KOPT-K1 (cell line): ENCODE results near the gene REC114.
"Not testable (repeated sequence)": the region's sequence is repeated elsewhere in the genome, so short reads cannot be mapped to it uniquely, and the experiment has no call there.

Experiments
- H3K27ac ChIP-seq: fragments of 200-600 bp; sonication (generic); 2 replicates; pipeline ENCODE4 v1.5.1; 2016; ENCODE audit warnings: antibody characterized with exemption, mild to moderate bottlenecking, low read depth, low read length; ENCODE audit not compliant: poor library complexity, severe bottlenecking
- H3K36me3 ChIP-seq: fragments of 200-600 bp; sonication (generic); 2 replicates; pipeline ENCODE4 v1.5.1; 2017; ENCODE audit warnings: antibody characterized with exemption, mild to moderate bottlenecking, low read length, moderate library complexity; ENCODE audit not compliant: insufficient read depth
- H3K9me3 ChIP-seq: fragments of 200-600 bp; sonication (generic); 2 replicates; pipeline ENCODE4 v1.5.1; 2017; ENCODE audit warnings: antibody characterized with exemption, low read length, mild to moderate bottlenecking; ENCODE audit not compliant: insufficient read depth, poor library complexity, severe bottlenecking

The REC114 gene

GRCh38 chr15:73483053-73483452 lies 40.1 kb downstream of the REC114 start:
- H3K36me3 ChIP-seq, result no peaks in the 10 kb centered on the region
- no peaks in the 10 kb centered on the region for H3K9me3 ChIP-seq
- H3K27ac ChIP-seq, result no peak overlapping the region

DNA sequence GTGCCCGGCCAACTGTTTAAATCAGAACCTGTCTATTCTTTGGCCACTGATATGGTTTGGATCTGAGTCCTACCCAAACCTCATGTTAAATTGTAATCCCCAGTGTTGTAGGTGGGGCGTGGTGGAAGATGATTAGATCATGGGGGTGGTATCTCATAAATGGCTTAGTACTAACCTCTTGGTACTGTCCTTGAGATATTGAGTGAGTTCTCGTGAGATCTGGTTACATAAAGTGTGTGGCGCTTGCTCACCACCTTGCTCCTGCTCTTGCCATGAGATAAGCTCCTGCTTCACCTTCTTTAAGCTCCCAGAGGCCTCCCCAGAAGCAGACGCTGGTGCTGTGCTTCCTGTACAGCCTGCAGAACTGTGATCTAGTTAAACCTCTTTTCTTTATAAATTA lies 42.4 kb downstream of the REC114 start:
- H3K36me3 ChIP-seq, result no peaks in the 10 kb centered on the region
- H3K27ac ChIP-seq, result no peak overlapping the region
- no peaks in the 10 kb centered on the region for H3K9me3 ChIP-seq

GRCh38 chr15:73485885-73486284 lies 42.9 kb downstream of the REC114 start:
- not testable (repeated sequence) for H3K9me3 ChIP-seq, H3K36me3 ChIP-seq, H3K27ac ChIP-seq

DNA sequence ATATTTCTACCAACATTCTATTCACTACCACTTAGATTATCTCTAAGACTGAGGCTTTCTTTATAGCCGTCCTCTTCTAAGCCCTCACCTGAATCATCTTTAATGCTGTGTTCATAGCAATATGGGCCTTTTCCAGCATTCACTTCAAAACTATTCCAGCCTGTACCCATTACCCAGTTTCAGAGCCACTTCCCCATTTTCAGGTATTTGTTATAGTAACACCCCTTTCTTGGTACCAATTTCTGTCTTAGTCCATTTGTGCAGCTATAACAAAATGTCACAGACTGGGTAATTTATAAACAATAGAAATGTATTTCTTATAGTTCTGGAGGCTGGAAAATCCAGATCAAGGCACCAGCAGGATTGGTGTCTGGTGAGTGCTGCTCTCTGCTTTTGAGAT lies 45.7 kb downstream of the REC114 start:
- no peak overlapping the region for H3K27ac ChIP-seq

GRCh38 chr15:73493922-73494321 lies 51.0 kb downstream of the REC114 start:
- no peak overlapping the region for H3K27ac ChIP-seq
- no peaks in the 10 kb centered on the region for H3K9me3 ChIP-seq
- H3K36me3 ChIP-seq, result no peaks in the 10 kb centered on the region

More for the DNA sequence above, 45.7 kb downstream of the REC114 start:
- H3K9me3 ChIP-seq, result no peaks in the 10 kb centered on the region
- H3K36me3 ChIP-seq, result no peaks in the 10 kb centered on the region

GRCh38 chr15:73495181-73495580 lies 52.2 kb downstream of the REC114 start:
- Histone ChIP-seq H3K36me3 (no peaks in the 10 kb centered on the region), H3K27ac (no peak overlapping the region), H3K9me3 (no peaks in the 10 kb centered on the region)

- no peaks in the 10 kb centered on the region for H3K9me3 ChIP-seq
- no peak overlapping the region for H3K27ac ChIP-seq
- no peaks in the 10 kb centered on the region for H3K36me3 ChIP-seq
Measured at GRCh38 chr15:73500696-73501095, 57.7 kb downstream of the REC114 start.

- Histone ChIP-seq H3K36me3 (no peaks in the 10 kb centered on the region), H3K9me3 (no peaks in the 10 kb centered on the region), H3K27ac (no peak overlapping the region)
Measured at GRCh38 chr15:73504885-73505284, 61.9 kb downstream of the REC114 start.

- no peak overlapping the region for H3K27ac ChIP-seq
- H3K36me3 ChIP-seq, result no peaks in the 10 kb centered on the region
- no peaks in the 10 kb centered on the region for H3K9me3 ChIP-seq
Measured at GRCh38 chr15:73515527-73515926, 72.6 kb downstream of the REC114 start.

- no peak overlapping the region for H3K27ac ChIP-seq
- H3K36me3 ChIP-seq, result no peaks in the 10 kb centered on the region
- no peaks in the 10 kb centered on the region for H3K9me3 ChIP-seq
Measured at GRCh38 chr15:73517566-73517965, 74.6 kb downstream of the REC114 start.

DNA sequence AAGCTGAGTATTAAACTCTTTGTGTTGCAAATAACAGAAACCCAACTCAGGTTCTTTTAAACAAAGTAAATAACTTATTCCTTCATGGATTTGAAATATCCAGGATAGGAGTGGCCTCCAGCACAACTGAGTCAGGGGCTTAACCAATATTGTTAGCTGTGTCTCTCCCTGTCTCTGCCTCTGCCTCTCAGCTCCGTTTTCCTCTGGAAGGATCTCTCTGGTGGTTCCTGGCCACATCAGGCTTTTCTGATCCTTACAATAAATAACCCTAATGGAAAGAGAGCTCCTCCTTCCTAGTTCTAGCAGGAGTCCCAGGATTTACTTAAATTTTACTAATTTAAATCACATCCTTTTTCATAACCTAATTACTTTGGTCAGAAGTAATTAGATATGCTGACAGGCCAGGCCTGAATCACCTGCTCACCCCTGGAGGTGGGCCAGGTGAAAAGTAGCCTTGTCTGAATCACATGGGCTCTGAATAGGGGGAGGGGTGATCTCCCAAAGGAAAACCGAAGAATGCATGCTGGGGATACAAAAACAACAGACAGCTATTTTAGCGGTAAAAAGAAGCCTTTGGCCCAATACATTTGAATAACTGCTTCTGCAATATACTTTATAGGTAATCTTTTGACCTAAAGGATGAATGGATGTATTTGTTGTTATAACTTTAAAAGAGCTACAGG lies 75.4 kb downstream of the REC114 start:
- no peak overlapping the region for H3K27ac ChIP-seq
- H3K36me3 ChIP-seq, result no peaks in the 10 kb centered on the region
- no peaks in the 10 kb centered on the region for H3K9me3 ChIP-seq

- Histone ChIP-seq H3K9me3 (no peaks in the 10 kb centered on the region), H3K27ac (no peak overlapping the region), H3K36me3 (no peaks in the 10 kb centered on the region)
Measured at GRCh38 chr15:73518876-73519733, 76.1 kb downstream of the REC114 start.

DNA sequence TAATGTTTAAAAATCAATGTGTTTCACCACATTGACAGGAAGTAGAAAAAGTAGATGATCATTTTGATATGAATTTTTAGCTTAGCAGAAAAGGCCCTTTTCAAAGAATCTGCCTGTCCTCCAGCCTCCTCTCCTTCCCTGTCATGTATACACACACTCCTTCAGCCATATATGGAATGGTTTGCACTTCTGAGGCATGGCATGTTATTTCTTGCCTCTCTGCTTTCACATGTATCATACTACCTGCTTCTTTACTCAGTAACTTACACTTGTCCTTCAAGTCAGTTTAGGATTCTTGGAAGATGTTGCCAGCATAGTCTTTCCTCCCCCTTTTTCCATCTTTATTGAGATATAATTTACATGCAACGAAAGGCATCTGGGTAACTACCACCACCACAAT lies 79.0 kb downstream of the REC114 start:
- H3K9me3 ChIP-seq, result no peaks in the 10 kb centered on the region
- no peak overlapping the region for H3K27ac ChIP-seq
- H3K36me3 ChIP-seq, result no peaks in the 10 kb centered on the region

DNA sequence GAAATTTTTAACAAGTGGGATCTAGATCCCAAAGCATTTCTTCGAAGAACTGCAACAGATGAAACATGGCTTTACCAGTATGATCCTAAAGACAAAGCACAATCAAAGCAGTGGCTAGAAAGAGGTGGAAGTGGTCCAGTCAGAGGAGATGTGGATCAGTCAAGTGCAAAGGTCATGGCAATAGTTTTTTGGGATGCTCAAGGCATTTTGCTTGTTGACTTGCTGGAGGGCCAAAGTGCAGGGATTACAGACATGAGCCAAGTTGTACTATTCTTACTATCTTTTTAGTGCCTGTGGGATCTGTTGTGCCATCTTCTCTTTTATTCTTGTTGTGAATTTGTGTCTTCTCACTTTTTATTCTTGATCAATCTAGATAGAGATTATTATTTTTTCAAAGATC lies 82.0 kb downstream of the REC114 start:
- Histone ChIP-seq H3K9me3 (no peaks in the 10 kb centered on the region), H3K27ac (no peak overlapping the region), H3K36me3 (no peaks in the 10 kb centered on the region)

DNA sequence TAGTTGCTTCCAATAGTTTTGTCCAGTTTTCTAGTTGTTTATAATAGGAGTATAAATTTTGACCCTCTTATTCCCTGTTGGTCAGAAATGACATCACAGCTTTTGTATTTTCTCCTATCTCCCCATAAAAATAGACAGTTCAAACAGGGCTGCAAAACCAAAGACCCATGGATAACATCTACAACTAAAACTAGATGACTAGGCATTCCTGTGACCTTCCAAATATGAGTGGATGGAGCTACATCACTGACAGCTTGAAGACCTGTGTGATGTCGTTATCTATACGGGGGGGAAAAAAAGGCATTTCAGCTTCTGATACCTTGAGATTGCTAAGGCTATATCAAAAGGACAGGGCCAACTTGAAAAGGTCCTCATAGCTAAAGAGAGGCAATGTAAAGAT lies 84.6 kb downstream of the REC114 start:
- no peak overlapping the region for H3K27ac ChIP-seq
- no peaks in the 10 kb centered on the region for H3K9me3 ChIP-seq

DNA sequence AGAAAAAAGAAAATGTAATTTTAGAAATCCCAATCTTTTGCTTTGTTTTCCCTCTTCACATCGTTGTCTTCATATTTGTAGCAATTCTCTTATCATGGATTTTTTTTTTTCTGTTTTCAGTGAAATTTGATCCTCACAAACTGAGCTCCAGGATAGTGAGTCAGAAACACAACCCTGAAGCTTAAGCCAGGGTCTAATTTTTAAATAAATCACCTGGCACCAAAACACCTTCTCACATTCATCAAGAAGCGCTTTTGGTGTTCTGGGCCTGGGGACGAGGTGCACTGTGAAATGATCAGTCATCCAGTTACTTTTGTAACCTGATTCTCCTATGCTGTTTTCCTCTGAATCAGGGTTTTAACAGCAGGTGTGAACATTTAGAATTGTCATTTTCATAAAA lies 87.7 kb downstream of the REC114 start:
- Histone ChIP-seq H3K9me3 (no peaks in the 10 kb centered on the region), H3K27ac (no peak overlapping the region), H3K36me3 (no peaks in the 10 kb centered on the region)

More for the DNA sequence above, 84.6 kb downstream of the REC114 start:
- no peaks in the 10 kb centered on the region for H3K36me3 ChIP-seq
